Fibroblast of pulmonary artery (primary cell): Measurements from ENCODE around the gene SLC39A11.

Source experiments
- DNase-seq: peaks from one replicate; pipeline ENCODE4 v3.0.0-alpha.2; 2010; ENCODE audit warnings: low read depth
- H3K4me3 ChIP-seq: replicated peaks from 2 replicates; pipeline ENCODE4 v1.5.1; 2011; ENCODE audit warnings: low read depth, mild to moderate bottlenecking, control low read depth, low read length, moderate library complexity
- CTCF ChIP-seq: IDR thresholded peaks from 2 replicates; pipeline ENCODE4 v1.5.1; 2011; ENCODE audit warnings: mild to moderate bottlenecking, control low read depth, low read length, inconsistent platforms; ENCODE audit errors: missing control alignments

Gene SLC39A11

GRCh38 chr17:72978593-72979218 is 113.8 kb downstream of the SLC39A11 start:
- no peak for DNase-seq
- TF ChIP-seq CTCF: no peak

DNA sequence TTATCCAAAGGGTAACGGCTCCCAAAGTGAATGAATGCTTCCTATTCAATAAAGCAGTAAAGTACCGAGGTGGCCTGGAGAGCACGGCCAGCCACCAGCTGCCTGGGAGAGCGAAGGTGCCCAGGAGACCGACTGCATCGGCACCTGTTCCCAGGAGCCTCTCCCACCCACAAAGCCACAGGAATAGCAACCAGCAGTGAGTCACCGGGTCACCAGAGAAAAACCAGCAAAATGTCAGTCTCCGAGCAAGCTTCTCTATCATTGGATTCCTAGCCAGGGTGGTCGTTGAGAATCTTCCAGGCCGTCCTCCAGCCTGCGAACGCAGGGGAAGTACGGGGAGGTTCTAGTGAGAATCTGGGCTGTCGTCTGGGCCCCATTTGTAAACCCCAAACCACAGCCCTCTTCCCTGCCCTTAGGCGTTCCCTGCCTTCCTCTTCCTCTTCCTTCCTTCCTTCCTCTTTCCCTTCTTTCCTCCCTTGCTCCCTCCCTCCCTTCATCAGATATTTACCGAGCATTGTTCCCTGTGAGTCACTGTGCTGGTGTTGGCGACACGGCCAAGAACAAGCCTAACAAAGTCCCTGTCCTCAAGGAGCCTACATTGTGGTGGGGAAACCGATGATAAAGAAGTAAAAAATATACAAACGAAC is 114.6 kb downstream of the SLC39A11 start:
- no peak for TF ChIP-seq CTCF
- no peak overlapping the region for H3K4me3 ChIP-seq
- no peak for DNase-seq

More at GRCh38 chr17:72978593-72979218, 113.8 kb downstream of the SLC39A11 start:
- H3K4me3 ChIP-seq: no peak overlapping the region

GRCh38 chr17:72976971-72977770 is 115.3 kb downstream of the SLC39A11 start:
- peak overlapping the region; percentile 22 for H3K4me3 ChIP-seq
- peak; percentile 94 for DNase-seq
- TF ChIP-seq CTCF: no peak

DNA sequence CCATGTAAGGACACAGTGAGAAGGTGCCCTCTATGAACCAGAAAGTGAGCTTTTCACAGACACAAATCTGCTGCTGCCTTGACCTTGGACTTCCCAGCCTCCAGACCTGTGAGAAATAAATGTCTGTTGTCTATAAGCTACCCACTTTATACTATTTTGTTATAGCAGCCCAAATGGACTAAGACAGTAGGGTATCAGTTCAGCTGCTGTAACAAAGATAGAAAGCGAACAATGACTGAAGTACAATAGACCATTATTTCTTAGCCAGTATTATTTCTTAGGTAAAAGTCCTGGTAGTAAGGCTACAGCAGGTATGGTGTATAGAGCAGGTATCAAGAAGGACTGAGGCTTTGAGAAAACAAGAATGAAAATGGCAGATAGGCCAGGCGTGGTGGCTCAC is 117.0 kb downstream of the SLC39A11 start:
- no peak for DNase-seq
- H3K4me3 ChIP-seq: no peak overlapping the region
- no peak for TF ChIP-seq CTCF

- no peak for DNase-seq
- no peak for TF ChIP-seq CTCF
- H3K4me3 ChIP-seq: no peak overlapping the region
These were observed 117.8 kb downstream of the SLC39A11 start for GRCh38 chr17:72974605-72975232.

GRCh38 chr17:72972263-72972951 is 120.1 kb downstream of the SLC39A11 start:
- no peak for DNase-seq
- no peak overlapping the region for H3K4me3 ChIP-seq
- TF ChIP-seq CTCF: no peak
